Chondrocyte (in vitro differentiated cells): ENCODE results near the gene USE1. TPM values are rescaled to one million over a fixed set of nuclear protein-coding genes. Genes with fewer than 3 reads are reported as not detected.
A peak's percentile ranks its signal among the peaks of the same experiment; 100 is the strongest.

Source experiments
- DNase-seq: peaks from one replicate; pipeline ENCODE4 v3.0.0; 2021; ENCODE audit warnings: mixed read lengths, low spot score
- H3K27ac Mint-ChIP-seq: one replicate; pipeline ENCODE4 v1.8.0; 2021; ENCODE audit warnings: mild to moderate bottlenecking, moderate library complexity, mixed read lengths; ENCODE audit not compliant: unreplicated experiment
- H3K27me3 Mint-ChIP-seq: 2 replicates; pipeline ENCODE4 v1.8.0; 2021; ENCODE audit warnings: low read depth, mixed read lengths
- H3K36me3 Mint-ChIP-seq: 2 replicates; pipeline ENCODE4 v1.8.0; 2021; ENCODE audit warnings: low read depth, mixed read lengths
- H3K4me1 Mint-ChIP-seq: 2 replicates; pipeline ENCODE4 v1.8.0; 2021; ENCODE audit warnings: low read depth, mild to moderate bottlenecking, mixed read lengths
- H3K4me3 Mint-ChIP-seq: one replicate; pipeline ENCODE4 v1.8.0; 2021; ENCODE audit warnings: mild to moderate bottlenecking, moderate library complexity, mixed read lengths; ENCODE audit not compliant: unreplicated experiment
- H3K9me3 Mint-ChIP-seq: 2 replicates; pipeline ENCODE4 v1.8.0; 2021; ENCODE audit warnings: low read depth, mixed read lengths
- CTCF ChIP-seq: fragments of 200-600 bp; sonication (generic); IDR thresholded peaks from 2 replicates; pipeline ENCODE4 v1.5.0; 2021; ENCODE audit warnings: antibody characterized with exemption, mild to moderate bottlenecking, moderate library complexity
- long read RNA-seq: library from polyadenylated mRNA; stranded (forward); transcript quantifications from one replicate; pipeline ENCODE4 v2.0.0, GENCODE V29; 2021
- total RNA-seq: library from RNA; stranded (reverse); gene quantifications from 3 replicates; pipeline ENCODE4 v1.2.1, GENCODE V29; 2021

The USE1 gene
- total RNA-seq: 27.3 to 31.7 TPM (median 29.9 TPM) in 3 replicates
- long read RNA-seq, partial matches to known transcripts: 0 of 4 reads
- long read RNA-seq, other reads (novel, unspliced or antisense): 1 of 4 reads

- Mint-ChIP-seq H3K4me3 (peak within 1 kb of the TSS; percentile 82), H3K9me3 (no peaks in the 10 kb centered on the region), H3K36me3 (peaks cover 21% of the 10 kb centered on the region), H3K4me1 (peaks cover 27% of the 10 kb centered on the region), H3K27ac (peak within 1 kb of the TSS; percentile 97), H3K27me3 (no peaks in the 10 kb centered on the region)
- no peak for TF ChIP-seq CTCF
- DNase-seq: no peak
These were observed at the start of gene USE1 for GRCh38 chr19:17215127-17215971. Gene USE1 (plus strand): TSS chr19:17215357. CDS start chr19:17215406, 49 bp downstream.

- Mint-ChIP-seq H3K9me3 (peaks cover 7% of the 10 kb centered on the region), H3K36me3 (peaks cover 41% of the 10 kb centered on the region)
These were observed 49.4 kb upstream of the USE1 start for GRCh38 chr19:17165715-17166114.

GRCh38 chr19:17170538-17171297, 44.4 kb upstream of the USE1 start:
- no peak for TF ChIP-seq CTCF
- DNase-seq: no peak
- no peaks in the 10 kb centered on the region for H3K4me1 Mint-ChIP-seq
- H3K9me3 Mint-ChIP-seq: no peaks in the 10 kb centered on the region
- H3K4me3 Mint-ChIP-seq: no peak overlapping the region
- no peak overlapping the region for H3K27ac Mint-ChIP-seq
- no peaks in the 10 kb centered on the region for H3K27me3 Mint-ChIP-seq
- peaks cover 33% of the 10 kb centered on the region for H3K36me3 Mint-ChIP-seq

More at GRCh38 chr19:17165715-17166114, 49.4 kb upstream of the USE1 start:
- no peak for DNase-seq
- H3K4me3 Mint-ChIP-seq: no peak overlapping the region
- no peaks in the 10 kb centered on the region for H3K27me3 Mint-ChIP-seq
- no peak for TF ChIP-seq CTCF
- no peak overlapping the region for H3K27ac Mint-ChIP-seq
- H3K4me1 Mint-ChIP-seq: no peaks in the 10 kb centered on the region

- peaks cover 33% of the 10 kb centered on the region for H3K36me3 Mint-ChIP-seq
- no peak for DNase-seq
- TF ChIP-seq CTCF: no peak
- no peaks in the 10 kb centered on the region for H3K9me3 Mint-ChIP-seq
- H3K27ac Mint-ChIP-seq: no peak overlapping the region
- no peaks in the 10 kb centered on the region for H3K4me1 Mint-ChIP-seq
- H3K4me3 Mint-ChIP-seq: no peak overlapping the region
- H3K27me3 Mint-ChIP-seq: no peaks in the 10 kb centered on the region
These were observed 43.3 kb upstream of the USE1 start for GRCh38 chr19:17171874-17172273.

- no peak for TF ChIP-seq CTCF
- Mint-ChIP-seq H3K4me3 (no peak overlapping the region), H3K27me3 (no peaks in the 10 kb centered on the region), H3K9me3 (no peaks in the 10 kb centered on the region), H3K27ac (no peak overlapping the region), H3K4me1 (no peaks in the 10 kb centered on the region), H3K36me3 (peaks cover 35% of the 10 kb centered on the region)
- no peak for DNase-seq
These were observed 42.4 kb upstream of the USE1 start for GRCh38 chr19:17172624-17173345.
